ENCODE measurements around the gene SEPTIN5. TPM values are rescaled to one million over a fixed set of nuclear protein-coding genes. Genes with fewer than 3 reads are reported as not detected.

The SEPTIN5 gene
- total and polyA plus RNA-seq, 12 donors: 3.7 to 73.4 (median 14.9) TPM

DNA sequence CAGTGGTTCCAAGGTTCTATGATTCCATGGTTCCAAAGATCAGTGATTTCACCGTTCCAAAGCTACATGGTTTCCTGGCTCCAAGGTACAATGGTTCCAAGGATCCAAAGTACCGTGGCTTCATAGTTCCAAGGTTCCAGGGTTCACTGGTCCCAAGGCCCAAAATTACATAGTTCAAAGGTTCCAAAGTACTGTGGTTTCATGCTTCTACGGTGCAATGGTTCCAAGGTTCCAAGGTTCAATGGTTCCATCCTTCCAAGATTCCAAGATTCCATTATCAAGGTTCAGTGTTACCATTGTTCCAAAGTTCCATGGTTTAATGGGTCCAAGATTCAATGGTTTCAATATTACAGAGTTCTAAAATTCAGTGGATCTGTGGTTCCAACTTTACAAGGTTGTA is 43.0 kb upstream of the SEPTIN5 start:
- H3K27ac ChIP-seq: no peak overlapping the region
- H3K9me3 ChIP-seq (replicated peaks in 1 of 3): no peaks in the 10 kb centered on the region
- no peaks in the 10 kb centered on the region for H3K4me1 ChIP-seq (replicated peaks in 1 of 2)
- WGBS, 4 donors: 81 to 95% (median 90%) methylated on average over 3 of the region's 3 CpGs
- TF ChIP-seq POLR2A (IDR thresholded peaks at IDR 0.05): no peak
- TF ChIP-seq, protein P1, sequence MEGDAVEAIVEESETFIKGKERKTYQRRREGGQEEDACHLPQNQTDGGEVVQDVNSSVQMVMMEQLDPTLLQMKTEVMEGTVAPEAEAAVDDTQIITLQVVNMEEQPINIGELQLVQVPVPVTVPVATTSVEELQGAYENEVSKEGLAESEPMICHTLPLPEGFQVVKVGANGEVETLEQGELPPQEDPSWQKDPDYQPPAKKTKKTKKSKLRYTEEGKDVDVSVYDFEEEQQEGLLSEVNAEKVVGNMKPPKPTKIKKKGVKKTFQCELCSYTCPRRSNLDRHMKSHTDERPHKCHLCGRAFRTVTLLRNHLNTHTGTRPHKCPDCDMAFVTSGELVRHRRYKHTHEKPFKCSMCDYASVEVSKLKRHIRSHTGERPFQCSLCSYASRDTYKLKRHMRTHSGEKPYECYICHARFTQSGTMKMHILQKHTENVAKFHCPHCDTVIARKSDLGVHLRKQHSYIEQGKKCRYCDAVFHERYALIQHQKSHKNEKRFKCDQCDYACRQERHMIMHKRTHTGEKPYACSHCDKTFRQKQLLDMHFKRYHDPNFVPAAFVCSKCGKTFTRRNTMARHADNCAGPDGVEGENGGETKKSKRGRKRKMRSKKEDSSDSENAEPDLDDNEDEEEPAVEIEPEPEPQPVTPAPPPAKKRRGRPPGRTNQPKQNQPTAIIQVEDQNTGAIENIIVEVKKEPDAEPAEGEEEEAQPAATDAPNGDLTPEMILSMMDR (IDR thresholded peaks at IDR 0.05): no peak
- DNase-seq: no peak
- H3K4me3 ChIP-seq: no peak overlapping the region
- intact Hi-C loops (cut with DNase I): no loop called here
- H3K36me3 ChIP-seq (replicated peaks in 1 of 2): no peaks in the 10 kb centered on the region
- no peaks in the 10 kb centered on the region for H3K27me3 ChIP-seq

DNA sequence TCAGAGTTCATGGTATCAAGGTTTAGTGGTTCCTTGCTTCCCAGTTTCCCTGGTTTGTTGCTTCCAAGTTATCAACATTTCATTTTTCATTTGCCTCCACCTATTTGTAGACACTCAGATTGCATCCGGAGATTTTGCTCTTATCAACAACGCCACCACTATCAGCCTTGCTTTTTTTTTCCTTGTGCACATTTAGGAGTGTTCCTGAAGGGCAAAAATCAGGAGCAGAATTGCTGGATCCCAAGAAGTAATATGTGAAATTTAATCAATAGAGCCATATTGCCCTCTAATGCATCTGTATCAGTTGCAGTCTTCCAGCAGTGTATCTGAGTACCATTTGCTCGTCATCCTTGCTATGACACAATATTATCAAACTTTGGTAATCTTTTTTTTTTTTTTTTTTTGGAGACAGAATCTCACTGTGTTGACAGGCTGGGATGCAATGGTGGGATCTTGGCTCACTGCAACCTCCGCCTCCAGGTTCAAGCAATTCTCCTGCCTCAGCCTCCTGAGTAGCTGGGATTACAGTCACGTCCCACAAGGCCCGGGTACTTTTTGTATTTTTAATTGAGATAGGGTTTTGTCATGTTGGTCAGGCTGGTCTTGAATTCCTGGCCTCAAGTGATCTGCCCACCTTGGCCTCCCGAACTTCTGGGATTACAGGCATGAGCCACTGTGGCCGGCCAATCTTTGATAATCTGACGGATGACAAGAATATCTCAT is 42.1 kb upstream of the SEPTIN5 start:
- H3K27me3 ChIP-seq: no peaks in the 10 kb centered on the region
- no peak overlapping the region for H3K4me3 ChIP-seq
- no peak overlapping the region for H3K27ac ChIP-seq
- peak in 1 of 7 donors; percentile 20 for DNase-seq
- intact Hi-C loops (cut with DNase I): no loop called here
- H3K4me1 ChIP-seq (replicated peaks in 1 of 2): no peaks in the 10 kb centered on the region
- no peak for TF ChIP-seq POLR2A (IDR thresholded peaks at IDR 0.05)
- TF ChIP-seq, protein P1 (IDR thresholded peaks at IDR 0.05): no peak
- no peaks in the 10 kb centered on the region for H3K36me3 ChIP-seq (replicated peaks in 1 of 2)
- no peaks in the 10 kb centered on the region for H3K9me3 ChIP-seq (replicated peaks in 1 of 3)
- 87 to 90% (median 89%) methylated on average over 9 of the region's 9 CpGs for WGBS, 4 donors

DNA sequence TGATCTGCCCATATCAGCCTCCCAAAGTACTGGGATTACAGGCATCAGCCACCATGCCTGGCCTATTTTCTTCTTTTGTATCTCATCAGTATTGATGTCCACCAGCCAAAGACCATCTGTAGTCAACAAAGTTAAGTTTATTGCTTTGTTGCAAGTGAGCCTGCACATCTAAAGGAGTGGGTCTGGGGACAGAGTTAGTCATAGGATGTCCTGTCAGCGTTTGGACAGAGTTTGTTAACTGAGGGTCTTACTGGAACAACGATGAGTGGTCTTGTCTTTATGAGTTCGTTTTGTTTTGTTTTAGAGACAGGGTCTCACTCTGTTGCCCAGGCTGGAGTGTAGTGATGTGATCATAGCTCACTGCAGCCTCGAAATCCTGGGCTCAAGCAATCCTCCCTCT is 40.6 kb upstream of the SEPTIN5 start:
- H3K27ac ChIP-seq: no peak overlapping the region
- TF ChIP-seq, protein P1 (IDR thresholded peaks at IDR 0.05): no peak
- WGBS, 4 donors: 69 to 81% (median 77%) methylated on average over 4 of the region's 4 CpGs
- H3K4me3 ChIP-seq: no peak overlapping the region
- no peaks in the 10 kb centered on the region for H3K36me3 ChIP-seq (replicated peaks in 1 of 2)
- intact Hi-C loops (cut with DNase I): no loop called here
- no peaks in the 10 kb centered on the region for H3K4me1 ChIP-seq (replicated peaks in 1 of 2)
- DNase-seq: no peak
- H3K27me3 ChIP-seq: no peaks in the 10 kb centered on the region
- H3K9me3 ChIP-seq (replicated peaks in 1 of 3): no peaks in the 10 kb centered on the region

DNA sequence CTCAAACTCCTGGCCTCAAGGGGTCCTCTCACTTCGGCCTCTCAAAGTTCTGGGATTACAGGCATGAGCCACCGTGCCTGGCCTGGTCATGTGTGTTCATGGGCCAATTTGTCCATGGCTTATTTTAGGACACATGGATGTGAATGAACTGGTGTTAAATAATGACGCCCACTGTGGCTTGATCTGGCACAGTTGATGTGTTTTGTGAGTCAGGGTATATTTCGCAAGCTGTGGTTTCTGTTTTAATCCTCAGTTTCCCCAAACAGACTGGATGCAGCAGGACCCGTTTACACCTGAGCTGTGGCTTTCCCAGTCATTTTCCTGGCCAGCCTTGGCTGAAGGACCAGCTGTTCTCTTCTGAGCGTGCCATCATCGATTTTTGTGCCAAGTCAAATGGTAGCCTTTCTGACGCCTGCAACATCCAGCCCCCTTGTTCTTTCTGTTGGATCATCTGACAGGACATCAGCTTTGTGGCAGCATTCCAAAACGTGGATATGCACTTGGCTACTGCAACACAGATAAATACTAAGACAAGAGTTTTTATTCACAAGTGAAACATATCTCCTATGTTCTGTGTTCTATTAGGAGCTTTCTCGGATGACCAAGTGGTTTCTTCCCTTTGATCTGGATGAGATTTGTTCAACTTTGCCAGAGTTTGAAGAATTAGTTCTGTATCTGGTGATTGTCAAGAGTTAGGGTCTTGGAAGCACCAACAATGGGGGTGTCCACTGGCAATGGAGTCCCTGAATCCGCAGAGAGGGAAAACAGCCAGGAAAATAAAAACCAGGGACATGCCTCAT is 40.0 kb upstream of the SEPTIN5 start:
- Histone ChIP-seq H3K27ac (no peak overlapping the region), H3K27me3 (no peaks in the 10 kb centered on the region), H3K36me3 (replicated peaks in 1 of 2) (no peaks in the 10 kb centered on the region), H3K4me1 (replicated peaks in 1 of 2) (no peaks in the 10 kb centered on the region), H3K9me3 (replicated peaks in 1 of 3) (no peaks in the 10 kb centered on the region), H3K4me3 (no peak overlapping the region)
- DNase-seq: no peak
- 71 to 80% (median 76%) methylated on average over 10 to 11 of the region's 11 CpGs for WGBS, 4 donors
- TF ChIP-seq, protein P1 (IDR thresholded peaks at IDR 0.05): no peak
- no peak for TF ChIP-seq POLR2A (IDR thresholded peaks at IDR 0.05)
- intact Hi-C loops (cut with DNase I): no loop called here
